IMR-90 (cell line): ENCODE data around the gene CALN1. TPM values are rescaled to one million over a fixed set of nuclear protein-coding genes. Genes with fewer than 3 reads are reported as not detected.

Experiments
- ATAC-seq: fragments of 200-7000 bp; cut with Tn5 transposase; 2 replicates; pipeline ENCODE4 v1.9.1; 2020; ENCODE audit warnings: low read depth, mild to moderate bottlenecking, moderate library complexity
- BruUV-seq: library from RNA; stranded (reverse); fragments of 400-500 nt; replicated peaks from 2 replicates; lab custom pipeline; 2021; lab: Mats Ljungman, UMichigan
- CTCF ChIA-PET: fragments of 300-600 bp; formaldehyde crosslinking; extraction: SDS; loops from one replicate; lab custom pipeline; 2021; ENCODE audit warnings: antibody characterized with exemption; lab: Yijun Ruan, JAX
- POLR2A ChIA-PET: fragments of 300-600 bp; sonication (Branson Sonifier 250); formaldehyde crosslinking; loops from one replicate; lab custom pipeline; 2022; ENCODE audit warnings: antibody characterized with exemption; ENCODE audit not compliant: unreplicated experiment; lab: Charles Lee
- DNase-seq: peaks from one replicate; pipeline ENCODE4 v3.0.0; 2013
- H2AFZ ChIP-seq: replicated peaks from 2 replicates; pipeline ENCODE3; 2013; ENCODE audit warnings: low read length, mild to moderate bottlenecking; ENCODE audit not compliant: poor library complexity
- H2AK5ac ChIP-seq: 2 replicates; pipeline ENCODE4 v1.6.1; 2013; ENCODE audit warnings: low read depth, low read length, inconsistent platforms
- H2AK9ac ChIP-seq: replicated peaks from 2 replicates; pipeline ENCODE3; 2013; ENCODE audit warnings: mild to moderate bottlenecking, low read depth, low read length, moderate library complexity; ENCODE audit not compliant: poor library complexity
- H2BK120ac ChIP-seq: 2 replicates; pipeline ENCODE4 v1.6.1; 2013; ENCODE audit warnings: low read depth, low read length, inconsistent platforms
- H2BK15ac ChIP-seq: 3 replicates; pipeline ENCODE4 v1.6.1; 2013; ENCODE audit warnings: low read depth, low read length, inconsistent platforms
- H2BK20ac ChIP-seq: 2 replicates; pipeline ENCODE4 v1.6.1; 2013; ENCODE audit warnings: low read depth, mild to moderate bottlenecking, inconsistent platforms, low read length, moderate library complexity
- H2BK5ac ChIP-seq: 2 replicates; pipeline ENCODE4 v1.6.1; 2013; ENCODE audit warnings: mild to moderate bottlenecking, low read depth, low read length, inconsistent platforms; ENCODE audit not compliant: poor library complexity, severe bottlenecking
- H3K14ac ChIP-seq: replicated peaks from 2 replicates; pipeline ENCODE4 v1.6.1; 2013; ENCODE audit warnings: low read depth, low read length, inconsistent platforms
- H3K18ac ChIP-seq: 2 replicates; pipeline ENCODE4 v1.6.1; 2013; ENCODE audit warnings: low read depth, low read length, control low read depth
- H3K23ac ChIP-seq: 2 replicates; pipeline ENCODE4 v1.6.1; 2013; ENCODE audit warnings: low read depth, low read length, inconsistent platforms
- H3K27ac ChIP-seq: 2 replicates; pipeline ENCODE4 v1.5.1; 2013; ENCODE audit warnings: mild to moderate bottlenecking, control low read depth, low read length; ENCODE audit not compliant: insufficient read depth
- H3K27me3 ChIP-seq: 2 replicates; pipeline ENCODE4 v1.6.1; 2013; ENCODE audit warnings: low read length; ENCODE audit not compliant: control insufficient read depth, insufficient read depth
- H3K36me3 ChIP-seq: 2 replicates; pipeline ENCODE4 v1.6.1; 2013; ENCODE audit warnings: low read length, mixed read lengths; ENCODE audit not compliant: control insufficient read depth, insufficient read depth
- H3K4ac ChIP-seq: 2 replicates; pipeline ENCODE4 v1.6.1; 2013; ENCODE audit warnings: low read depth, low read length, inconsistent platforms
- H3K4me1 ChIP-seq: 2 replicates; pipeline ENCODE4 v1.6.1; 2013; ENCODE audit warnings: low read length, mixed read lengths; ENCODE audit not compliant: control insufficient read depth, insufficient read depth
- H3K4me2 ChIP-seq: 2 replicates; pipeline ENCODE4 v1.6.1; 2013; ENCODE audit warnings: low read depth, mild to moderate bottlenecking, control low read depth, low read length, moderate library complexity
- H3K4me3 ChIP-seq: 2 replicates; pipeline ENCODE4 v1.5.1; 2013; ENCODE audit warnings: low read depth, mild to moderate bottlenecking, control low read depth, low read length, moderate library complexity; ENCODE audit not compliant: insufficient read depth
- H3K56ac ChIP-seq: 2 replicates; pipeline ENCODE4 v1.6.1; 2013; ENCODE audit warnings: low read length, inconsistent platforms; ENCODE audit not compliant: insufficient read depth; ENCODE audit errors: extremely low read depth
- H3K79me1 ChIP-seq, 2 experiments: 2 replicates each; pipeline ENCODE4 v1.6.1; 2013; ENCODE audit warnings: low read length in 2 of 2, inconsistent platforms in 1 of 2, low read depth in 1 of 2
- H3K9ac ChIP-seq: 2 replicates; pipeline ENCODE4 v1.6.1; 2013; ENCODE audit warnings: low read depth, low read length, control low read depth
- H3K9me1 ChIP-seq: 2 replicates; pipeline ENCODE4 v1.6.1; 2013; ENCODE audit warnings: low read length, inconsistent platforms; ENCODE audit not compliant: insufficient read depth
- H3K9me3 ChIP-seq: 2 replicates; pipeline ENCODE4 v1.6.1; 2013; ENCODE audit warnings: low read length; ENCODE audit not compliant: control insufficient read depth, insufficient read depth
- H4K20me1 ChIP-seq: 2 replicates; pipeline ENCODE4 v1.6.1; 2013; ENCODE audit warnings: low read length, inconsistent platforms; ENCODE audit not compliant: insufficient read depth
- H4K5ac ChIP-seq: 2 replicates; pipeline ENCODE4 v1.6.1; 2013; ENCODE audit warnings: mild to moderate bottlenecking, low read depth, low read length, control low read depth
- H4K8ac ChIP-seq, 2 experiments: 2 replicates each; pipeline ENCODE4 v1.6.1; 2013; ENCODE audit warnings: low read depth in 2 of 2, low read length in 2 of 2, control low read depth in 1 of 2, inconsistent platforms in 1 of 2
- H4K91ac ChIP-seq: 2 replicates; pipeline ENCODE4 v1.6.1; 2013; ENCODE audit warnings: low read depth, low read length, inconsistent platforms; ENCODE audit not compliant: insufficient read depth
- CTCF ChIP-seq: conservative IDR thresholded peaks from 2 replicates; pipeline ENCODE4 v1.5.1; 2012; ENCODE audit warnings: mild to moderate bottlenecking, low read depth, low read length, improper control_type of control experiment
- MXI1 ChIP-seq: IDR thresholded peaks from 2 replicates; pipeline ENCODE4 v1.6.1; 2012; ENCODE audit warnings: low read depth, mild to moderate bottlenecking, low read length, moderate library complexity, borderline replicate concordance
- RCOR1 ChIP-seq: IDR thresholded peaks from 2 replicates; pipeline ENCODE4 v1.6.1; 2012; ENCODE audit warnings: mild to moderate bottlenecking, low read length, improper control_type of control experiment; ENCODE audit not compliant: insufficient replicate concordance
- whole genome bisulfite sequencing, 2 experiments: methylation state at CpG; one replicate each; pipeline versions ENCODE4 v1.1.5 to v1.1.7; 2013; ENCODE audit warnings: missing lambda C conversion rate in 2 of 2; ENCODE audit not compliant: insufficient read length in 1 of 2; ENCODE audit errors: extremely low coverage in 2 of 2; 5-methylcytosine and 5-hydroxymethylcytosine counted together
- dilution Hi-C: fragments of 300-500 bp; cut with HindIII; formaldehyde crosslinking; loops from one replicate; pipeline ENCODE4 v1.14.3; 2018; ENCODE audit warnings: low sequenced_read_pairs; ENCODE audit not compliant: unreplicated experiment
- in situ Hi-C: fragments of 300-500 bp; cut with MboI; formaldehyde crosslinking; loops from 3 replicates; pipeline ENCODE4 v1.14.3; 2019; ENCODE audit warnings: low sequenced_read_pairs, inconsistent platforms, mixed read lengths
- intact Hi-C: fragments of 100-400 bp; cut with micrococcal nuclease; formaldehyde crosslinking; loops from 2 replicates; pipeline ENCODE4 v1.10.0; 2022
- polyA plus RNA-seq, 3 experiments: library from polyadenylated mRNA; depleted of rRNA; stranded (reverse); fragments of >200 nt; gene quantifications; 2 replicates each; pipeline ENCODE4 v1.2.3, GENCODE V29; 2012; ENCODE audit warnings: low replicate concordance in 1 of 3
- total RNA-seq: library from RNA; depleted of rRNA; stranded (reverse); fragments of >200 nt; gene quantifications from 2 replicates; pipeline ENCODE4 v1.2.3, GENCODE V29; 2012

The CALN1 gene
- total and polyA plus RNA-seq, 2 of the 4 experiments (the other 2 are of a cell fraction): not detected

- dilution Hi-C loops: no loop called here
These were observed 114.5 kb downstream of the CALN1 start for GRCh38 chr7:72297636-72298035.

More at GRCh38 chr7:72297636-72298035, 114.5 kb downstream of the CALN1 start:
- Histone ChIP-seq H3K4ac (no peak overlapping the region), H3K23ac (no peak overlapping the region), H3K79me1 (no peaks in the 10 kb centered on the region), H2AK9ac (no peak overlapping the region), H3K9me3 (peaks cover 5% of the 10 kb centered on the region; the same call in 1 of the 2 replicates), H4K20me1 (no peaks in the 10 kb centered on the region), H3K14ac (no peak overlapping the region), H2BK20ac (no peak overlapping the region), H3K56ac (no peak overlapping the region), H3K27me3 (no peaks in the 10 kb centered on the region), H3K9ac (no peak overlapping the region), H3K18ac (no peak overlapping the region), H2BK120ac (no peak overlapping the region), H2AFZ (no peak overlapping the region), H3K9me1 (no peaks in the 10 kb centered on the region), H3K36me3 (no peaks in the 10 kb centered on the region), H4K5ac (no peak overlapping the region), H3K4me1 (no peaks in the 10 kb centered on the region), H3K4me3 (no peak overlapping the region), H2BK15ac (no peak overlapping the region), H2BK5ac (no peak overlapping the region), H4K8ac (no peak overlapping the region), H2AK5ac (no peak overlapping the region), H4K91ac (no peak overlapping the region), H3K27ac (no peak overlapping the region), H3K4me2 (no peak overlapping the region)
- intact Hi-C loops: no loop called here
- no CpG with 5 or more reads among the region's 3 CpGs for WGBS, 2 experiments
- no peak for DNase-seq
- BruUV-seq: no TSS peak
- TF ChIP-seq CTCF: no peak
- TF ChIP-seq RCOR1: no peak
- no peak for TF ChIP-seq MXI1
- no peak for ATAC-seq
- in situ Hi-C loops: no loop called here
- ChIA-PET CTCF (no interaction called here), POLR2A (no interaction called here)
